ENCODE data around the gene SRR. TPM values are rescaled to one million over a fixed set of nuclear protein-coding genes. Genes with fewer than 3 reads are reported as not detected.
A peak's percentile ranks its signal among the peaks of the same experiment; 100 is the strongest.

Gene SRR
- total and polyA plus RNA-seq, 10 of the 15 experiments (the other 5 are each of a cell fraction or from before 2014, with no cell fraction given), result 11.7 to 33.9 (median 20.2) TPM

DNA sequence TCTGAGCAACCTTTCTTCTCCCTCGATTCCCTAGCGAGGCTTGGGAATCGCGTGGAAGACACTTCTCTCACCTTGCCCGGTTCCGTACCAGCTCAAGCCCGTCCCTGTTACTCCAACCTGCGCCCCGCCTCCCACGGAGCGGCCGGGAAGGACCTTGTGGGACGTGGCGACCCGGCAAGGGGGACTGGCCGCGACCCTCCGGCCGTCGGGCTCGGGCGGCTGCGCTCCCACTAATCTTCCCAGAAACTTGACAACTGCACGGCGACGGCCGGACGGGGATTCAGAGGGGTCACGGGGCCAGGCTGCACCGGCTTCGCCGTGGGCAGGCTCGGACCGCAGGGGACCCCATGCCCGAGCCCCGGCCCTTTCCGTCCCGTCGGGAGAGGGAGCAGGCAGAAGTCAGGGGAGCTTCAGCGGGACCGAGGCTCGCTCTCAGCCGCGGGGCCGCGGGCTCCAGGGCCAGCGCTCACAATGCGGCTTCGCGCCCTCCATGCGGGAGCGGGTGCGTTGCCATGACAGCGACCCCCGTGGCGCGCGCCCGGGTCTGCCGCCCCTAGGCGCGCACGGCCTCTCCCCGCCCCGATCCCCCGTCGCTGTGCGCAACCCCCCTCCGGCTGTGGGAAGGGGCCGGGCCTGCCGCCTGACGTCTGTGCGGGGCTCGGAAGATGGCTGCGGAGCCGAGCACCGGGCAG, 33.2 kb downstream of the SRR start, which contains the start of gene SGSM2 (continued):
- TF ChIP-seq, protein P1, sequence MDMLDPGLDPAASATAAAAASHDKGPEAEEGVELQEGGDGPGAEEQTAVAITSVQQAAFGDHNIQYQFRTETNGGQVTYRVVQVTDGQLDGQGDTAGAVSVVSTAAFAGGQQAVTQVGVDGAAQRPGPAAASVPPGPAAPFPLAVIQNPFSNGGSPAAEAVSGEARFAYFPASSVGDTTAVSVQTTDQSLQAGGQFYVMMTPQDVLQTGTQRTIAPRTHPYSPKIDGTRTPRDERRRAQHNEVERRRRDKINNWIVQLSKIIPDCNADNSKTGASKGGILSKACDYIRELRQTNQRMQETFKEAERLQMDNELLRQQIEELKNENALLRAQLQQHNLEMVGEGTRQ (IDR thresholded peaks at IDR 0.05; ENCODE audit: borderline replicate concordance, low read depth, low read length), result no peak
- TF ChIP-seq RFX5 (IDR thresholded peaks at IDR 0.05; ENCODE audit: low read depth, low read length), result no peak
- 0 out of 4 replicates have a peak, but pooled peaks of 1 of the 2 experiments have one; percentile 3 for TF ChIP-seq BHLHE40 (IDR thresholded peaks at IDR 0.05; ENCODE audit: borderline replicate concordance in 1 of 2, low read depth in 2 of 2, low read length in 1 of 2)
- no peak for TF ChIP-seq KDM1A (IDR thresholded peaks at IDR 0.05; ENCODE audit: borderline replicate concordance)
- TF ChIP-seq YY1 (IDR thresholded peaks at IDR 0.05; ENCODE audit: low read depth, low read length), result peak; percentile 83
- no peak for TF ChIP-seq CBX3 (IDR thresholded peaks at IDR 0.05; ENCODE audit: borderline replicate concordance, low read depth)
- TF ChIP-seq SMC3 (IDR thresholded peaks at IDR 0.05; ENCODE audit: borderline replicate concordance, low read length), result no peak
- TF ChIP-seq SUZ12 (IDR thresholded peaks at IDR 0.05; ENCODE audit: unreplicated experiment), result no peak
- no peak for TF ChIP-seq HDAC2 (IDR thresholded peaks at IDR 0.05)
- TF ChIP-seq IRF4 (IDR thresholded peaks at IDR 0.05; ENCODE audit: low read depth, low read length), result no peak
- TF ChIP-seq IKZF1 (conservative IDR thresholded peaks at IDR 0.05), result no peak
- TF ChIP-seq KAT2A (conservative IDR thresholded peaks at IDR 0.05; ENCODE audit: control insufficient read depth, low read depth, low read length), result no peak
- TF ChIP-seq LARP7 (IDR thresholded peaks at IDR 0.05), result 0 out of 2 replicates have a peak, but pooled peaks have one; percentile 24
- no peak for TF ChIP-seq ATF7 (IDR thresholded peaks at IDR 0.05; ENCODE audit: low read depth)
- no peak for TF ChIP-seq ZNF622 (IDR thresholded peaks at IDR 0.05)
- TF ChIP-seq ASH2L (IDR thresholded peaks at IDR 0.05; ENCODE audit: borderline replicate concordance, low read depth), result no peak
- TF ChIP-seq, protein P2, sequence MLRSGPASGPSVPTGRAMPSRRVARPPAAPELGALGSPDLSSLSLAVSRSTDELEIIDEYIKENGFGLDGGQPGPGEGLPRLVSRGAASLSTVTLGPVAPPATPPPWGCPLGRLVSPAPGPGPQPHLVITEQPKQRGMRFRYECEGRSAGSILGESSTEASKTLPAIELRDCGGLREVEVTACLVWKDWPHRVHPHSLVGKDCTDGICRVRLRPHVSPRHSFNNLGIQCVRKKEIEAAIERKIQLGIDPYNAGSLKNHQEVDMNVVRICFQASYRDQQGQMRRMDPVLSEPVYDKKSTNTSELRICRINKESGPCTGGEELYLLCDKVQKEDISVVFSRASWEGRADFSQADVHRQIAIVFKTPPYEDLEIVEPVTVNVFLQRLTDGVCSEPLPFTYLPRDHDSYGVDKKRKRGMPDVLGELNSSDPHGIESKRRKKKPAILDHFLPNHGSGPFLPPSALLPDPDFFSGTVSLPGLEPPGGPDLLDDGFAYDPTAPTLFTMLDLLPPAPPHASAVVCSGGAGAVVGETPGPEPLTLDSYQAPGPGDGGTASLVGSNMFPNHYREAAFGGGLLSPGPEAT (IDR thresholded peaks at IDR 0.05; ENCODE audit: low read depth), result no peak
- TF ChIP-seq RAD51 (IDR thresholded peaks at IDR 0.05), result no peak
- TF ChIP-seq, protein P3, sequence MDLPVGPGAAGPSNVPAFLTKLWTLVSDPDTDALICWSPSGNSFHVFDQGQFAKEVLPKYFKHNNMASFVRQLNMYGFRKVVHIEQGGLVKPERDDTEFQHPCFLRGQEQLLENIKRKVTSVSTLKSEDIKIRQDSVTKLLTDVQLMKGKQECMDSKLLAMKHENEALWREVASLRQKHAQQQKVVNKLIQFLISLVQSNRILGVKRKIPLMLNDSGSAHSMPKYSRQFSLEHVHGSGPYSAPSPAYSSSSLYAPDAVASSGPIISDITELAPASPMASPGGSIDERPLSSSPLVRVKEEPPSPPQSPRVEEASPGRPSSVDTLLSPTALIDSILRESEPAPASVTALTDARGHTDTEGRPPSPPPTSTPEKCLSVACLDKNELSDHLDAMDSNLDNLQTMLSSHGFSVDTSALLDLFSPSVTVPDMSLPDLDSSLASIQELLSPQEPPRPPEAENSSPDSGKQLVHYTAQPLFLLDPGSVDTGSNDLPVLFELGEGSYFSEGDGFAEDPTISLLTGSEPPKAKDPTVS (IDR thresholded peaks at IDR 0.05; ENCODE audit: low read depth, low read length), result no peak
- no peak for TF ChIP-seq TCF3 (IDR thresholded peaks at IDR 0.05; ENCODE audit: borderline replicate concordance, insufficient read depth, low read depth, low read length)
- TF ChIP-seq, protein P4, sequence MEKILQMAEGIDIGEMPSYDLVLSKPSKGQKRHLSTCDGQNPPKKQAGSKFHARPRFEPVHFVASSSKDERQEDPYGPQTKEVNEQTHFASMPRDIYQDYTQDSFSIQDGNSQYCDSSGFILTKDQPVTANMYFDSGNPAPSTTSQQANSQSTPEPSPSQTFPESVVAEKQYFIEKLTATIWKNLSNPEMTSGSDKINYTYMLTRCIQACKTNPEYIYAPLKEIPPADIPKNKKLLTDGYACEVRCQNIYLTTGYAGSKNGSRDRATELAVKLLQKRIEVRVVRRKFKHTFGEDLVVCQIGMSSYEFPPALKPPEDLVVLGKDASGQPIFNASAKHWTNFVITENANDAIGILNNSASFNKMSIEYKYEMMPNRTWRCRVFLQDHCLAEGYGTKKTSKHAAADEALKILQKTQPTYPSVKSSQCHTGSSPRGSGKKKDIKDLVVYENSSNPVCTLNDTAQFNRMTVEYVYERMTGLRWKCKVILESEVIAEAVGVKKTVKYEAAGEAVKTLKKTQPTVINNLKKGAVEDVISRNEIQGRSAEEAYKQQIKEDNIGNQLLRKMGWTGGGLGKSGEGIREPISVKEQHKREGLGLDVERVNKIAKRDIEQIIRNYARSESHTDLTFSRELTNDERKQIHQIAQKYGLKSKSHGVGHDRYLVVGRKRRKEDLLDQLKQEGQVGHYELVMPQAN (conservative IDR thresholded peaks at IDR 0.05), result peak; percentile 27; the same call in 1 of the 2 replicates
- TF ChIP-seq PML (IDR thresholded peaks at IDR 0.05; ENCODE audit: low read length), result no peak
- TF ChIP-seq SP1 (IDR thresholded peaks at IDR 0.05; ENCODE audit: low read depth, low read length), result no peak
- TF ChIP-seq SREBF1 (IDR thresholded peaks at IDR 0.05; ENCODE audit: low read length), result no peak
- TF ChIP-seq, protein P5, sequence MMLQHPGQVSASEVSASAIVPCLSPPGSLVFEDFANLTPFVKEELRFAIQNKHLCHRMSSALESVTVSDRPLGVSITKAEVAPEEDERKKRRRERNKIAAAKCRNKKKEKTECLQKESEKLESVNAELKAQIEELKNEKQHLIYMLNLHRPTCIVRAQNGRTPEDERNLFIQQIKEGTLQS (IDR thresholded peaks at IDR 0.05; ENCODE audit: borderline replicate concordance, extremely low read depth, low read depth, low read length), result no peak
- peak; percentile 42 for TF ChIP-seq NR2F1 (conservative IDR thresholded peaks at IDR 0.05)
- TF ChIP-seq JUND (IDR thresholded peaks at IDR 0.05; ENCODE audit: low read depth, low read length), result no peak
